ENCODE results near the gene RAB37.

The RAB37 gene

GRCh38 chr17:74712756-74713155 is 24.3 kb upstream of the RAB37 start, which contains the start of gene CD300LF:
CD300LF (minus strand) TSS chr17:74712923; CDS start chr17:74712866, 57 bp downstream.
- TF ChIP-seq, protein P1, sequence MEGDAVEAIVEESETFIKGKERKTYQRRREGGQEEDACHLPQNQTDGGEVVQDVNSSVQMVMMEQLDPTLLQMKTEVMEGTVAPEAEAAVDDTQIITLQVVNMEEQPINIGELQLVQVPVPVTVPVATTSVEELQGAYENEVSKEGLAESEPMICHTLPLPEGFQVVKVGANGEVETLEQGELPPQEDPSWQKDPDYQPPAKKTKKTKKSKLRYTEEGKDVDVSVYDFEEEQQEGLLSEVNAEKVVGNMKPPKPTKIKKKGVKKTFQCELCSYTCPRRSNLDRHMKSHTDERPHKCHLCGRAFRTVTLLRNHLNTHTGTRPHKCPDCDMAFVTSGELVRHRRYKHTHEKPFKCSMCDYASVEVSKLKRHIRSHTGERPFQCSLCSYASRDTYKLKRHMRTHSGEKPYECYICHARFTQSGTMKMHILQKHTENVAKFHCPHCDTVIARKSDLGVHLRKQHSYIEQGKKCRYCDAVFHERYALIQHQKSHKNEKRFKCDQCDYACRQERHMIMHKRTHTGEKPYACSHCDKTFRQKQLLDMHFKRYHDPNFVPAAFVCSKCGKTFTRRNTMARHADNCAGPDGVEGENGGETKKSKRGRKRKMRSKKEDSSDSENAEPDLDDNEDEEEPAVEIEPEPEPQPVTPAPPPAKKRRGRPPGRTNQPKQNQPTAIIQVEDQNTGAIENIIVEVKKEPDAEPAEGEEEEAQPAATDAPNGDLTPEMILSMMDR (IDR thresholded peaks at IDR 0.05; ENCODE audit: low read depth, low read length), result no peak

GRCh38 chr17:74713171-74713755 is 23.8 kb upstream of the RAB37 start:
- no peak for DNase-seq (ENCODE audit: extremely low read depth, low read depth)
- TF ChIP-seq, protein P1 (IDR thresholded peaks at IDR 0.05; ENCODE audit: low read depth, low read length), result no peak

More at GRCh38 chr17:74712756-74713155, 24.3 kb upstream of the RAB37 start, which contains the start of gene CD300LF:
- DNase-seq (ENCODE audit: extremely low read depth, low read depth), result no peak

DNA sequence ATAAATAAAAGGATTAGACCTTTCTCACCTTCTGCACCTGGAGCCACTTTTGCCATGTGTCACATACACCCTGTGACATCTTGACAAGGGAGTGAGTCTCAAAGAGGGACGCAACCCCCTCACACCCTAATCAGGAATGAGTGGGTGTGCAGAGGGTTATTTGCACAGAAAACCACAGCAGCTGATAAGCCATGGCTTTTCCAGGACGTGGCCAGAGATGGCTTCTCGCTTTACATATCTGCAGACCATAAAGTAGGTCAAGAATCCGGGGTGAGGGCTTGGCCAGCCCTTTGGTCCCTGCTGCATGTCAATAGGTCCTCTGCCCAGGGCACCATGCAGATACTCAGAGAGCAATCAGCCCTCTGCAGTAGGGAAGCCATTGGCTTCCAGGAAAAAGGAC is 21.9 kb upstream of the RAB37 start:
- TF ChIP-seq, protein P1 (IDR thresholded peaks at IDR 0.05; ENCODE audit: low read depth, low read length), result no peak
- DNase-seq (ENCODE audit: extremely low read depth, low read depth), result no peak

DNA sequence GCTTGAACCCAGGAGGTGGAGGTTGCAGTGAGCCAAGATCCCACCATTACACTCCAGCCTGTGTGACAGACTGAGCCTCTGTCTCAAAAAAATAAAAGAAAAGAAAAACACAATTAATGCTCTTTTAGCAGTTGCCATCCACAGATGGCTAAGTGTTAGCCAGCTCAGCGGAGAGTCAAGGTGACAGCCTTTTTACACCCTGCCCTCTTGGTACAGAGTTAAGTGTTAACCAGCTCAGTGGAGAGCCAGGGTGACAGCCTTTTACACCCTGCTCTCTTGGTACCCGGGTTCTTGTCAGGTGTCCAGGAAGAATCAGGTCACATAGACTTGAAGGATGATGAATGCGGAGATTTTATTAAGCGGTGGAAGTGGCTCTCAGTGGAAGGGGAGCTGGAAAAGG is 16.6 kb upstream of the RAB37 start:
- DNase-seq (ENCODE audit: extremely low read depth, low read depth), result no peak
- TF ChIP-seq, protein P1 (IDR thresholded peaks at IDR 0.05; ENCODE audit: low read depth, low read length), result no peak

GRCh38 chr17:74722782-74723181 is 14.3 kb upstream of the RAB37 start:
- no peak for DNase-seq (ENCODE audit: extremely low read depth, low read depth)
- TF ChIP-seq, protein P1 (IDR thresholded peaks at IDR 0.05; ENCODE audit: low read depth, low read length), result no peak

DNA sequence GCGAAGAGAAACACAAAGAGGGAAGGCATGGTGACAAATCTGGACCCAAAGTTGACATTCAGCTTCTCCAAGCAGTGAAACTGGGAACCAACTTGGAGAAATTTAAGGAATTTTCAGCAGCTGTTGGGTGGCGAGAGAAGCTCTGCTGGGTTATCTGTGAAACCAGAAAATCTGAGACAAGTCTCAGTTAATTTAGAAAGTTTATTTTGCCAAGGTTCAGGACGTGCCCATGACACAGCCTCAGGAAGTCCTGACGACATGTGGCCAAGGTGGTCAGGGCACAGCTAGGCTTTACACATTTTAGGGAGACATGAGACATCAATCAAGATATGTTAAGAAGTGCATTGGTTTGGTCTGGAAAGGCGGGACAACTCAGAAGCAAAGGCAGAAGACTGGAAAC is 13.2 kb upstream of the RAB37 start:
- TF ChIP-seq, protein P1 (IDR thresholded peaks at IDR 0.05; ENCODE audit: low read depth, low read length), result no peak

GRCh38 chr17:74725111-74725510 is 11.9 kb upstream of the RAB37 start:
- TF ChIP-seq, protein P1 (IDR thresholded peaks at IDR 0.05; ENCODE audit: low read depth, low read length), result no peak
- no peak for DNase-seq (ENCODE audit: extremely low read depth, low read depth)

More for the DNA sequence above, 13.2 kb upstream of the RAB37 start:
- no peak for DNase-seq (ENCODE audit: extremely low read depth, low read depth)

All from AG09319 (cell line).